OCI-M1 (cell line): ENCODE measurements around the gene FAM13C.
A peak's percentile ranks its signal among the peaks of the same experiment; 100 is the strongest.

Experiments used
- DNase-seq: peaks from one replicate; lab custom pipeline; 2025; lab: John Stamatoyannopoulos, UW

Gene FAM13C

DNA sequence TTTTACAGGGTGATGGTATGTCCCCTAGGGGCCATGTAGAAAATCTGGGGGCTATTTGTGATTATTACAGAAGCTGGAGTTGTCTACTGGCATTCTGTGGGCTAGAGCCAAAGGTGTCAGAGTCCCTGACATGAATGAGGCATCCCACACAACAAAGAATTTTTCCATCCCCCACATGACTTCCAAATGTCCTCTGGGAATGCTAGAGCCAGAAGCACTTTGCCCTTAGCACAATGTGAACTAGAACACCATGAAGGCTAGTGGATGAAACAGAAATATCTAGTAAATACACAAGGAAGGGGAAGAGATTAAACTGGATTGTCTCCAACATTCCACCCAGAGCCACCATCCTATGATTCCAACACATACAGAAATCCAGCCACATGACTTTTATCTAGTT is 46.9 kb downstream of the FAM13C start:
- DNase-seq, result no peak

- DNase-seq, result no peak
Measured at GRCh38 chr10:59314268-59314667, 48.1 kb downstream of the FAM13C start.

DNA sequence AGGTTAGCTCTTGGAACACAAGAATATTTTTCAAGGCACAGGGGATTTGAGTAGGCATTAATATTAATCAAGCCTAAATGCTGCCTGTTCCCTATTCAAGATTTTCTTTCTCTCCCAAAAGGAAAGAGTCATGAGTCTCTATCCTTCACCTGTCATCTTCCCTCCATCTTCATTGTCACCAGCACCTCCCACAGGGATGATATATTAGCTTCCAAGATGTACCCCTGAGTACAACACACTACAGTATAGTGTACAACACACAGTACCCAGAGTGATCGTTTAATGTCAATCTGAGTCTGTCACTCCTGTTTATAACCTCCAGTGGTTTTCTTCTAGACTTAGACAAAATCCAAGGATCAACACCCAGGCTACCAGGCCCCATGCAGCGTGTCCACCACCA is 50.1 kb downstream of the FAM13C start:
- no peak for DNase-seq

DNA sequence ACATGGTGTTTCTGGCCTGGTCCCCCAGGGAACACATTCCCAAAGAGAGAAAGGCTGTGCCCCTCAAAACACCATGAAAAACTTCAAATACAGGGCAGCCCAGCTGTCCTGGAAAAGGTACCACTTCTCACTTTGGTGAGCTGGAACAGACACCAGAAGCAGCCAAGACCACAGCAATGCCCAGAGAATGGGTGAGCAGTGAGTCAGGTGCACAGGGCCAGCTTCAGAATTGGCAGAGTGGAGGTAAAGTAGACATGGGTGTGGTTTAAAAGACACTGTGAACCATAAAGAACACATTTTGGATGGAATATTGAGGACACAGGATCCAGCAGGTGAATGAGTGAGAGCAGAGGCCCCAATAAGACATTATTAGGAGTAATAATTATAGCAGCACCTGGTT is 51.3 kb downstream of the FAM13C start:
- no peak for DNase-seq

DNA sequence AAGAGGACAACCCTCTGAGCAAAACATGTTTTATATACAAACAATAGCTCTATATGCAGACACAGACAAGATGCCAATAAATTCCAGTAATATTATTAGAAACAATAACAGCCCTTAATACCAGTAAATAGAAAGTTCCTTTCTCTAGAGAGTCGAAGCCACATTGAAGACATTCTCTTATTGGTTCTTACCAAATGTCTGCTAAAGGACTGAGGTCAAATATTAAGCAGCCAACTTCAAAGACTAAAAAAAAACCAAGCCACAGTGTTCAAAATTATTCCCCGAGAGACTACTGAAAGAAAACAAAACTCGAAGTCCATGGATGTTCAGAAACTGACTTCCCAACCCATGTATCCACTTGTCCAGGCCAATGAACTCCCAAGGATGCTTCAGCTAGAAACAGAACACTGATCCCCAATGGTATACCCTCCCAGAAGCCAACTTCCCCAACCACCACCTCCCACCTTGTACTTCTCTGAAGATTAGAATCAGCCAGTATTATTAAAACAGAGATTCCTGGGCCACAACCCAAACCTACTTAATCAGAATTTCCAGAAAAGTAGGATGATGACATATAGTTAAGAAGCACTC is 51.9 kb downstream of the FAM13C start:
- no peak for DNase-seq

GRCh38 chr10:59304521-59305097 is 57.7 kb downstream of the FAM13C start:
- DNase-seq, result no peak

GRCh38 chr10:59303018-59303417 is 59.3 kb downstream of the FAM13C start:
- DNase-seq, result peak; percentile 15

- no peak for DNase-seq
Measured at GRCh38 chr10:59302381-59302780, 60.0 kb downstream of the FAM13C start.

DNA sequence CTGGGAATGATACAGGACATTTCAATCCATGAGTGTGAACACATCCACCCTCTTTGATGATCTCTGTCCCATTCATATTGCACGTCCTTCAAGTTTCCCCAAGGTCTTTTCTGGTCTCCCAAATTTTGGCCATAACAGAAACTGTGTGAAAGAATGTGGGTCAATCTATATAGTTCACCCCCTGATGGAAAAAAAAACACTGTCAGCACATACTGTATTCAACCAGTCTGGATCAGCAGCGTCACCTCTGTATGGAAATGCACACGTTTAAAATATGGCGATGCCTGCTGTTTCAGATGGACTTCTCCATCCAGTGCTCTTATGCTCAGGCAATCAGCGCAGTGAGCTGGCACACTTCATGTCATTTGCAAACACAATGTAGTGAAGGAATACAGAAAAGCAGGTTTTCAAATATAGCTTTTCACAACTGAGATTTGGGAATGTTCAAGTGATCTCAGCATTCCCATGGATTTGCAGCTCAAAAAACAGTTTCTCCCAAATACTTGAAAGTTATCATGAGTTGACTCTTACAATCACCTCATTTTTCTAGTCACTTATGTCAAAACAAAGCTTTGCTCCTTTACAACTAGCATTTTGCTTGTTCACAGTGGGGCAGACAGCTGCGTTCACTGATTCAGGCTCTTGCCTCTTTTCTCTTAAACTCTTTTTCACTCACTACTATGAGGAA is 61.1 kb downstream of the FAM13C start:
- DNase-seq, result no peak

- DNase-seq, result no peak
Measured at GRCh38 chr10:59300386-59300785, 62.0 kb downstream of the FAM13C start.

DNA sequence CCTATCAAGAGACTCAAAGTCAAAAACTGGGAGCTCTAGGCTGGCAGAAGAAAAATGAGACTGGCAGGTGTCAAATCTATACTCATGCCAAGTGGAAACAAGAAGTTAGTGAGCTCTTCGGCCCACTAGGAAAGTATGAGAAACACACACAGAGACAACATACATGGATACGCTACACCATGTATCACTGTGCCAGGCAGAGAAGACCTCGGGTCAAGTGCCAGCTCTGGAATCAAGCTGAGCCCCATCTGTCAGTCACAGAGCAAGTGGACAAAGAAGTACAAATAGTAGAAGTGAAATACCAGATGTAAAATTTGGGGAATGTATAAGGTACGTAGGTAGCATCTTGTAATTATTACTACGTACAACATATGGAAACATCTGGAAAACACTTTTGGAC is 62.4 kb downstream of the FAM13C start:
- DNase-seq, result no peak

- peak; percentile 2 for DNase-seq
Measured at GRCh38 chr10:59290448-59290847, 71.9 kb downstream of the FAM13C start.

DNA sequence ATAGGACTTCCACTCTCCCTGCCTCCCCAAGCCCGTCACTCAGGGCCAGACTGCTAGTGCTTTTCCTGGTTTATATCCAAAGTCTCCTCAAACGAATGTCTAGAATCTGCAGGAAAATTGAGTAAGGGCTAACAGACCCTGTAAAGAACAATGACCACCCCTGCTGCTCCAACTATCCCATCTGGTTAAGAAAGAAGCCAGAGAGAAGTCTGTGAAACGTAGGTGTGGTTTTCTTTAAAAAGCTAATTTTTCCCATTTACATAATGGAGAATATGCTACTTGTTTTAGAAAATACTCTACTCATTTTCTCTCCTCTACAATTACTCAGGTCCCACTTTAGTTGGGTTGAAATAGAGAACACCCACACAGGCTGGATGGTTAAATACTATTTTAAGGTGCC is 72.5 kb downstream of the FAM13C start:
- DNase-seq, result no peak

DNA sequence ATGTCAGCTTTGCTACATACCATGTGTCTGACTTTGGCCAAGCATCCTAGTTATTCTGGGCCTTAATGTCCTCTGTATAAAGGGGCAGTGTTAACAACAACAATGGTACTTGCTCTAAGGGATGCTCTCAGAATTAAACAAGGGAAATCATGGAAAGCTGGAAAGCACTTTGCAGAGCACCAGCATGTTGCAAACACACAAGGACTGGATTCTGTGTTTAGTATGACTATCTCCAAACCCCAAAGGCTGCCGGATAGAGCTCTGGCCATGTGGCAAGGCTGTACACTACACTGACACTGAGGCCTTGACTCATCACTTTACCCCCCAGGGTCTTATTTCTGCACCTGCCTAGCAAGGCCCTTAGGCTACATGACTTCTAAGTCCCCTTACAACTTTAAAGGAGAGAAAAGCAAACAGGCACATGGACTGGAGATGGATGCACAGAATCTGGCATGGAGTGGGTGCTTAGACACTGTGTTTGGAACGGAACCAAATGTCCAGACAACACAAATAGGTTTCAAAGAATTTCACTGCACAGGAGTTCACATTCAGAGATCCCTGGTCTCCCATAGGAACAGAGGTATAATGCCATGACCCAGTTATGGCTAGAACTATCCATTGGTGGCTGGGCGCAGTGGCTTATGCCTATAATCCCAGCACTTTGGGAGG is 74.6 kb downstream of the FAM13C start:
- DNase-seq, result no peak

DNA sequence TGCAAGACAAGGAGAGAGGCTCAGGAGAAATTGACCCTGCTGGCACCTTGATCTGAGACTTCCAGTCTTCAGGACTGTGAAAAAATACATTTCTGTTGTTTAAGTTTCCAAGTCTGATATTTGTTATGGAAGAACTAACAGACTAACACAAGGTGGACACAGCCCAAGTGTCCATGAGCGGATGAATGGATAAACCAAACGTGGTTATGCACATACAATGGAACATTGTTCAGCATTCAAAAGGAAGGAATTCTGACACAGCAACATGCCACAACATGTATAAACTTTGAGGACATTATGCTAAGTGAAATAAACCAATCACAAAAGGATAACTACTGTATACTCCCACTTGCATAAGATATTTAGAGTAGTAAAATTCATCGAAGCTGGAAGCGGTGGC is 76.5 kb downstream of the FAM13C start:
- no peak for DNase-seq

DNA sequence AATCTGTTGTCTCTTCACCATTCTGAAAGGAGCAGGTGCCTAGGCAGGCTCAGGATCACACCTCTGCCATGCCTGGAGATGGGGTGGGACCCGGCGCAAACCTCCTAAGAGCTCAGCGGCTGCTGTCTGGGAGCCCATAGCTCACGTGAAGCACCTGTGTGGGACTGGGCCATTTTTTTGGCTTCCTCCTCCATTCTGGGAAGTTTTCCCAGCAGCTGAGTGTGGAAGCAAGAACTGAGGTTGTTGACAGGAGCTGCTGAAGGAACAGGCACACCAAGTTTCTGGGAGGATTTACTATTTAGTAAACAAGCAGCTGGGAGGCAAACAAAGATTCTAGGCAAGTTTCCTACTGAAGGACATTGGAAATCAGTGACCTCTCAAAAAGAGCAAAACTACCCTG is 77.3 kb downstream of the FAM13C start:
- no peak for DNase-seq

DNA sequence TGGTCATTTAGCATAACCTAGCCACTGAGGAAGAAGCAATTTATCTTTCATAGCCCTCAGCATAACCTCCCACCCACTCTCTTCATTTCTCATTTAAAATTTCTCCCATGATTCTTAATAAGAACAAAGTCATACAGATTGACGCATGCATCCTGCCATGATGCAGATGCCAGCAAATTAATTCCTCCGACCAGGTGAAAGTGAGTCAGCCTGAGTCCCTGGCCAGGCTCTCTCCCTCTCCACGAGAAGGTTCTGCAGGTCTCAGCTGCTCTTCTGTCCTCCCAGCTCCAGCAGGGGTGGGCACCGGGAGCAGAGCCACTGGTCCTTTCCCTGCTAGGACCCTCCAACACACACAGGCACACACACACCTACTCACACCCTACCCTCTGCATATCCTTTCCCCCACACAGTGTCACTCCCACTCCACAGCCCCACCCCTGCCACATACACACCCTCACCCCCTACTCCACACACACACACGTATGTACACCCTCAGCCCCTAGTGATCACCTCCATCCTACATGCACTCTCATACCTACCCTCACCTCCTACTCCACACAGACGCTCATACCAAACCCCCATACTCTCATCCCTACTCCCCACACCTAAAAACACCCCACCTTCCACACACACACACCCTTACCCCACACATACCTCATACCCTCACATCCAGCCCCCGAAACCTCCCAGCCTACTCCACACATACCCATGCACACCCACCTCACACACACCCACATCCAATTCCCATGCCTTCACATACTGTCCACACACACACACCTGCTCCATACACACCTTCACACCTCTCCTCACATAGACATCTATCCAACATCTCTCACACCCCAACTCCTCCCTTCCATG is 78.0 kb downstream of the FAM13C start:
- DNase-seq, result no peak

GRCh38 chr10:59283456-59284091 is 78.8 kb downstream of the FAM13C start:
- DNase-seq, result no peak

GRCh38 chr10:59281861-59282260 is 80.5 kb downstream of the FAM13C start:
- DNase-seq, result no peak

GRCh38 chr10:59279991-59280505 is 82.3 kb downstream of the FAM13C start:
- no peak for DNase-seq

GRCh38 chr10:59279476-59279875 is 82.9 kb downstream of the FAM13C start:
- peak; percentile 3 for DNase-seq

DNA sequence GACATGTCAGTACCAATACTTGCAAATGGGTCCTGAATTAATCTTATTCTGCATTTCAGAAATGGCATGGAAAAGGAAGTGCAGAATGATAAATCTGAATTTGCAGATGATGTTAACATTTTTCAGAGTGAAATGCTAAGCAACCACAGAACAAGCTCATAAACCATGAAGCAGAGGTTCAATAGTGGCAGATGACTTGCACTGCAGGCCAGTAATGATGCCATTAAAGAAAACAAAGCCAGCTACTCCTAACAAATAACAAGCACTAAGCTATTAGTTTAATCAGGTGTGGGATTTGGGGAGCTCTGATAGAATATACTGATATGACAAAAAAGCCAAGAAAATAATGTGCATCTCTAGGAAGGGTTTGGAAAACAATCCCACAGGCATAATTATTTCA is 85.4 kb downstream of the FAM13C start:
- no peak for DNase-seq
